SU-DHL-6 (cell line): ENCODE data around the gene FBXW8.

Experiments used
- CTCF ChIP-seq: fragments of 200-600 bp; sonication (generic); IDR thresholded peaks from one replicate; pipeline ENCODE4 v1.5.1; 2017; ENCODE audit warnings: antibody characterized with exemption, mild to moderate bottlenecking, low read length, moderate library complexity; ENCODE audit not compliant: insufficient read depth, poor library complexity, severe bottlenecking
- EZH2phosphoT487 ChIP-seq: fragments of 200-600 bp; sonication (generic), shearing (Covaris generic); conservative IDR thresholded peaks from 2 replicates; pipeline ENCODE4 v1.6.1; 2018; ENCODE audit warnings: mild to moderate bottlenecking, antibody characterized with exemption, low read length, moderate library complexity, mixed read lengths

GRCh38 chr12:117031843-117032592 is 121.3 kb downstream of the FBXW8 start:
- TF ChIP-seq CTCF (no peak), EZH2phosphoT487 (no peak)
